GM12878 (cell line): Measurements from ENCODE around the gene SOBP. TPM values are rescaled to one million over a fixed set of nuclear protein-coding genes. Genes with fewer than 3 reads are reported as not detected.

Experiments used
- ATAC-seq: fragments of 200-7000 bp; cut with Tn5 transposase; 3 replicates; pipeline ENCODE4 v1.9.1; 2020; ENCODE audit warnings: mild to moderate bottlenecking, moderate library complexity
- BruUV-seq: library from RNA; stranded (reverse); fragments of 400-500 nt; replicated peaks from 2 replicates; lab custom pipeline; 2021; lab: Mats Ljungman, UMichigan
- CTCF ChIA-PET: fragments of 300-600 bp; sonication (Branson Sonifier 250); formaldehyde crosslinking; extraction: SDS; loops from one replicate; lab custom pipeline; 2021; ENCODE audit warnings: inconsistent platforms; lab: Yijun Ruan, JAX
- POLR2A ChIA-PET: fragments of 350-600 bp; formaldehyde crosslinking; extraction: SDS; loops from one replicate; lab custom pipeline; 2021; ENCODE audit warnings: inconsistent platforms; lab: Charles Lee
- RAD21 ChIA-PET: fragments of 300-600 bp; sonication (Branson Sonifier 250); formaldehyde crosslinking; loops from one replicate; lab custom pipeline; 2023; ENCODE audit warnings: antibody characterized with exemption; ENCODE audit not compliant: unreplicated experiment; lab: Charles Lee
- SMC1A ChIA-PET: fragments of 300-600 bp; sonication (Branson Sonifier 250); formaldehyde crosslinking; loops from one replicate; lab custom pipeline; 2023; ENCODE audit not compliant: unreplicated experiment, uncharacterized antibody; lab: Charles Lee
- DNase-seq: peaks from one replicate; pipeline ENCODE4 v3.0.0-alpha.2; 2011; ENCODE audit warnings: low read depth, low spot score
- FAIRE-seq: peaks from 3 replicates; lab custom pipeline; 2011; peaks lifted over from hg19 to GRCh38; lab: Jason Lieb, UNC
- H2AFZ ChIP-seq: 2 replicates; pipeline ENCODE4 v1.6.0; 2011; ENCODE audit warnings: low read depth, low read length, control low read depth; ENCODE audit not compliant: control insufficient read depth
- H3K27ac ChIP-seq: 2 replicates; pipeline ENCODE4 v1.5.1; 2011; ENCODE audit warnings: control low read depth; ENCODE audit not compliant: control insufficient read depth, insufficient read depth
- H3K27me3 ChIP-seq, 2 experiments: replicated peaks in 1 of 2; 2 replicates each; pipeline versions ENCODE4 v1.6.0 to v1.6.1; 2011; ENCODE audit warnings: low read length in 1 of 2; ENCODE audit not compliant: control insufficient read depth in 2 of 2, insufficient read depth in 2 of 2
- H3K36me3 ChIP-seq, 2 experiments: 2 replicates each; pipeline ENCODE4 v1.5.1; 2011; ENCODE audit warnings: low read length in 1 of 2; ENCODE audit not compliant: control insufficient read depth in 2 of 2, insufficient read depth in 2 of 2
- H3K4me1 ChIP-seq: 2 replicates; pipeline ENCODE4 v1.6.1; 2011; ENCODE audit warnings: mild to moderate bottlenecking, low read length, moderate library complexity, mixed read lengths; ENCODE audit not compliant: control insufficient read depth, insufficient read depth
- H3K4me2 ChIP-seq: 2 replicates; pipeline ENCODE4 v1.6.0; 2011; ENCODE audit warnings: control low read depth; ENCODE audit not compliant: control insufficient read depth, insufficient read depth
- H3K4me3 ChIP-seq: fragments of 200-600 bp; sonication (generic); 2 replicates; pipeline ENCODE4 v1.5.1; 2016
- H3K79me2 ChIP-seq: 2 replicates; pipeline ENCODE4 v1.6.0; 2011; ENCODE audit warnings: low read length; ENCODE audit not compliant: control insufficient read depth, insufficient read depth
- H3K9ac ChIP-seq: 2 replicates; pipeline ENCODE4 v1.8.0; 2011; ENCODE audit warnings: low read length, control low read depth, mixed read lengths; ENCODE audit not compliant: control insufficient read depth, insufficient read depth
- H3K9me3 ChIP-seq: replicated peaks from 3 replicates; pipeline ENCODE4 v1.5.1; 2011; ENCODE audit warnings: mild to moderate bottlenecking, low read length; ENCODE audit not compliant: control insufficient read depth, insufficient read depth
- H4K20me1 ChIP-seq: 2 replicates; pipeline ENCODE4 v1.6.0; 2011; ENCODE audit not compliant: control insufficient read depth, insufficient read depth
- BCL11A ChIP-seq: IDR thresholded peaks from 2 replicates; pipeline ENCODE4 v1.6.1; 2011; ENCODE audit warnings: low read depth, low read length
- CREB1 ChIP-seq: IDR thresholded peaks from 2 replicates; pipeline ENCODE4 v1.6.1; 2012; ENCODE audit warnings: low read depth, mild to moderate bottlenecking, inconsistent platforms
- FOXM1 ChIP-seq: IDR thresholded peaks from 2 replicates; pipeline ENCODE4 v1.6.1; 2012; ENCODE audit warnings: low read depth, mild to moderate bottlenecking, inconsistent platforms, low read length, moderate library complexity
- HDAC2 ChIP-seq: fragments of 200-600 bp; sonication (generic); IDR thresholded peaks from 2 replicates; pipeline ENCODE4 v1.6.1; 2017
- IKZF2 ChIP-seq, 2 experiments: fragments of 450-650 bp; IDR thresholded peaks; 2 replicates each; pipeline ENCODE4 v1.6.1; 2017; ENCODE audit warnings: mild to moderate bottlenecking in 2 of 2, moderate library complexity in 2 of 2
- JUND ChIP-seq: IDR thresholded peaks from 2 replicates; pipeline ENCODE4 v1.6.1; 2012; ENCODE audit warnings: low read depth, mild to moderate bottlenecking, low read length, improper control_type of control experiment, moderate library complexity
- LARP7 ChIP-seq: fragments of 450-650 bp; IDR thresholded peaks from 2 replicates; pipeline ENCODE4 v1.6.1; 2017; ENCODE audit warnings: mild to moderate bottlenecking
- NFIC ChIP-seq: IDR thresholded peaks from 2 replicates; pipeline ENCODE4 v1.6.1; 2012; ENCODE audit warnings: low read depth, mild to moderate bottlenecking, inconsistent platforms, low read length, moderate library complexity
- SMAD5 ChIP-seq: IDR thresholded peaks from 2 replicates; pipeline ENCODE4 v1.6.1; 2016; ENCODE audit warnings: antibody characterized with exemption, low read depth
- TAF1 ChIP-seq: IDR thresholded peaks from 2 replicates; pipeline ENCODE4 v1.6.1; 2011; ENCODE audit warnings: mild to moderate bottlenecking, low read depth, low read length, borderline replicate concordance
- TCF12 ChIP-seq: IDR thresholded peaks from 2 replicates; pipeline ENCODE4 v1.6.1; 2011; ENCODE audit warnings: low read depth, mild to moderate bottlenecking, low read length
- WRNIP1 ChIP-seq: IDR thresholded peaks from 2 replicates; pipeline ENCODE4 v1.6.1; 2011; ENCODE audit warnings: low read depth, low read length, improper control_type of control experiment, borderline replicate concordance
- ZSCAN29 ChIP-seq: fragments of 450-650 bp; IDR thresholded peaks from 2 replicates; pipeline ENCODE4 v1.6.1; 2017; ENCODE audit warnings: mild to moderate bottlenecking, moderate library complexity
- WGBS: methylation state at CpG from one replicate; pipeline ENCODE4 v1.1.6; 2016; ENCODE audit warnings: low lambda C conversion rate; ENCODE audit not compliant: insufficient replicate concordance, insufficient coverage; ENCODE audit errors: missing lambda C conversion rate; 5-methylcytosine and 5-hydroxymethylcytosine counted together
- in situ Hi-C: fragments of 300-500 bp; cut with MboI; formaldehyde crosslinking; loops from 9 replicates; pipeline ENCODE4 v1.14.3; 2018; ENCODE audit warnings: mixed read lengths
- intact Hi-C: fragments of 100-400 bp; cut with micrococcal nuclease; formaldehyde crosslinking; loops from one replicate; pipeline ENCODE4 v1.14.2; 2022; ENCODE audit not compliant: unreplicated experiment
- polyA plus RNA-seq, 11 experiments: library from polyadenylated mRNA; depleted of rRNA in 4 of 11; unstranded in 6 of 11; stranded (reverse) in 5 of 11; fragments of >200 nt; fragmentation: Nextera tagmentation in 4 of 11; fragmentation: Illumina TruSeq in 1 of 11; extraction: Ambion mirVana in 4 of 11; extraction: Trizol in 1 of 11; gene quantifications; 1 replicate in 1 of 11; 2 replicates in 10 of 11; pipeline versions ENCODE4 v1.2.1 to v1.2.3, GENCODE V29; 2011 to 2016; ENCODE audit warnings: inconsistent platforms in 2 of 11, missing spikeins in 2 of 11, low read depth in 1 of 11
- total RNA-seq, 4 experiments: library from RNA; depleted of rRNA in 3 of 4; stranded (reverse); fragments of >200 nt in 3 of 4; fragmentation: Illumina TruSeq in 1 of 4; extraction: Trizol in 1 of 4; gene quantifications; 2 replicates each; pipeline versions ENCODE4 v1.2.1 to v1.2.3, GENCODE V29; 2013 to 2021
- TF ChIP-seq, protein P1 (sequence below): fragments of 450-650 bp; IDR thresholded peaks from 2 replicates; pipeline ENCODE4 v1.6.1; 2014; ENCODE audit warnings: mild to moderate bottlenecking

Gene SOBP
- total and polyA plus RNA-seq, 10 of the 15 experiments (the other 5 are each of a cell fraction or from before 2014, with no cell fraction given) = 0.49 to 1.9 (median 0.78) TPM

DNA sequence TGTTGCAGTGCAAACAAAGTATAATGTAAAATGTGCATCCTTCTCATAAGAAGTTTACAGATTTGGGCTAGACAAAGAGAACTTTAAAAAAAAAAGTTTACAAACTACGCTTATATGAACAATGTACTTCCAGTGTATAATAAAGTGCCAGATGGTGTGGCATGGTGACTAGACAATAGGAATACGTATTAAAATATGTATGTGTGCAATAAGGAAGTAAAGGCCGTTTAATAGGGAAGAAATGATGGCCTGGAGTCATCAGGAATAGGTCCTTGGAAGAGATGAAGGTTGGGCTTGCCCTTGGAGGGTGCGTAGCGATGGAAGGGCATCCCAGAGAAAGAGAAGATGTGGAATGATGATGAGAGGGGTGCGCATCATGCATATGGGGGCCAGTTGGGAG lies 108.2 kb downstream of the SOBP start:
- no peaks in the 10 kb centered on the region for H3K27me3 ChIP-seq
- no peaks in the 10 kb centered on the region for H3K9me3 ChIP-seq
- H3K27ac ChIP-seq = no peak overlapping the region
- RAD21 ChIA-PET = no interaction called here
- H3K4me2 ChIP-seq = no peak overlapping the region
- H3K4me1 ChIP-seq = no peaks in the 10 kb centered on the region
- in situ Hi-C loops = no loop called here
- CTCF ChIA-PET = no interaction called here
- SMC1A ChIA-PET = no interaction called here
- POLR2A ChIA-PET = no interaction called here
- no TSS peak for BruUV-seq
- TF ChIP-seq SMAD5 (no peak), NFIC (no peak), HDAC2 (no peak), CREB1 (no peak), IKZF2 (IDR thresholded peaks at IDR 0.05) (no peak), JUND (no peak), TCF12 (no peak), BCL11A (no peak), TAF1 (no peak), ZSCAN29 (no peak), LARP7 (no peak), WRNIP1 (no peak), FOXM1 (no peak)
- TF ChIP-seq, protein P1, sequence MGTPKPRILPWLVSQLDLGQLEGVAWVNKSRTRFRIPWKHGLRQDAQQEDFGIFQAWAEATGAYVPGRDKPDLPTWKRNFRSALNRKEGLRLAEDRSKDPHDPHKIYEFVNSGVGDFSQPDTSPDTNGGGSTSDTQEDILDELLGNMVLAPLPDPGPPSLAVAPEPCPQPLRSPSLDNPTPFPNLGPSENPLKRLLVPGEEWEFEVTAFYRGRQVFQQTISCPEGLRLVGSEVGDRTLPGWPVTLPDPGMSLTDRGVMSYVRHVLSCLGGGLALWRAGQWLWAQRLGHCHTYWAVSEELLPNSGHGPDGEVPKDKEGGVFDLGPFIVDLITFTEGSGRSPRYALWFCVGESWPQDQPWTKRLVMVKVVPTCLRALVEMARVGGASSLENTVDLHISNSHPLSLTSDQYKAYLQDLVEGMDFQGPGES = no peak
- FAIRE-seq (no peak), DNase-seq (no peak), ATAC-seq (no peak)
- no peak overlapping the region for H3K4me3 ChIP-seq
- no peak overlapping the region for H2AFZ ChIP-seq
- no peaks in the 10 kb centered on the region for H3K36me3 ChIP-seq
- WGBS = 39% methylated on average over 6 of the region's 6 CpGs
- intact Hi-C loops = no loop called here
- H3K79me2 ChIP-seq = no peaks in the 10 kb centered on the region
- no peaks in the 10 kb centered on the region for H4K20me1 ChIP-seq
- no peak overlapping the region for H3K9ac ChIP-seq
